HEK293 (cell line): Measurements from ENCODE around the gene RPS18.

Experiments
- CTCF ChIA-PET: fragments of 350-600 bp; formaldehyde crosslinking; extraction: SDS; loops from one replicate; lab custom pipeline; 2021; ENCODE audit warnings: antibody characterized with exemption; lab: Yijun Ruan, JAX
- POLR2A ChIA-PET: fragments of 300-600 bp; formaldehyde crosslinking; extraction: SDS; loops from one replicate; lab custom pipeline; 2020; ENCODE audit warnings: antibody characterized with exemption, inconsistent platforms; lab: Yijun Ruan, JAX
- H3K27ac ChIP-seq: fragments of 200-500 bp; sonication (Bioruptor generic); 2 replicates; pipeline ENCODE4 v1.5.1; 2014; ENCODE audit warnings: low read depth, low read length, control low read depth, inconsistent platforms; ENCODE audit errors: extremely low read depth
- H3K36me3 ChIP-seq, 2 experiments: fragments of 200-500 bp in 1 of 2; sonication (Bioruptor generic) in 1 of 2; 1 replicate in 1 of 2; 2 replicates in 1 of 2; pipeline ENCODE4 v1.5.1; 2014 to 2017; ENCODE audit warnings: inconsistent platforms in 2 of 2, low read length in 2 of 2; ENCODE audit not compliant: control insufficient read depth in 2 of 2, insufficient read depth in 1 of 2
- H3K4me1 ChIP-seq: fragments of 200-500 bp; sonication (Bioruptor generic); 2 replicates; pipeline ENCODE4 v1.5.1; 2014; ENCODE audit warnings: mild to moderate bottlenecking, low read length, inconsistent platforms; ENCODE audit not compliant: control insufficient read depth, insufficient read depth
- H3K4me3 ChIP-seq: 2 replicates; pipeline ENCODE4 v1.5.1; 2011; ENCODE audit warnings: low read depth, mild to moderate bottlenecking, control low read depth, low read length, moderate library complexity
- H3K9me3 ChIP-seq: fragments of 200-500 bp; sonication (Bioruptor generic); 2 replicates; pipeline ENCODE4 v1.5.1; 2014; ENCODE audit warnings: low read depth, low read length, inconsistent platforms; ENCODE audit not compliant: control insufficient read depth, insufficient read depth
- BCL11A ChIP-seq: fragments of 450-650 bp; formaldehyde crosslinking; IDR thresholded peaks from 2 replicates; pipeline ENCODE4 v1.5.1; 2016; ENCODE audit warnings: low read depth, missing biosample characterization, missing genetic modification characterization
- BCL11B ChIP-seq: fragments of 450-650 bp; formaldehyde crosslinking; IDR thresholded peaks from 2 replicates; pipeline ENCODE4 v1.5.1; 2016; ENCODE audit warnings: low read depth, missing biosample characterization, missing genetic modification characterization
- SP3 ChIP-seq: fragments of 450-650 bp; formaldehyde crosslinking; IDR thresholded peaks from 2 replicates; pipeline ENCODE4 v1.5.1; 2016; ENCODE audit warnings: missing biosample characterization, missing genetic modification characterization
- ZBTB17 ChIP-seq: fragments of 450-650 bp; formaldehyde crosslinking; IDR thresholded peaks from 2 replicates; pipeline ENCODE4 v1.5.1; 2016; ENCODE audit warnings: missing biosample characterization, missing genetic modification characterization
- ZNF112 ChIP-seq: fragments of 450-650 bp; formaldehyde crosslinking; IDR thresholded peaks from 2 replicates; pipeline ENCODE4 v1.5.0; 2017; ENCODE audit warnings: missing biosample characterization, missing genetic modification characterization
- ZNF169 ChIP-seq: fragments of 450-650 bp; formaldehyde crosslinking; IDR thresholded peaks from 2 replicates; pipeline ENCODE4 v1.5.1; 2016; ENCODE audit warnings: missing biosample characterization, missing genetic modification characterization
- ZNF433 ChIP-seq: fragments of 450-650 bp; formaldehyde crosslinking; IDR thresholded peaks from 2 replicates; pipeline ENCODE4 v1.5.1; 2016; ENCODE audit warnings: missing biosample characterization, missing genetic modification characterization, low read depth
- ZNF560 ChIP-seq: fragments of 450-650 bp; formaldehyde crosslinking; IDR thresholded peaks from 2 replicates; pipeline ENCODE4 v1.5.1; 2017; ENCODE audit warnings: missing biosample characterization, missing genetic modification characterization, borderline replicate concordance
- ZNF561 ChIP-seq: fragments of 450-650 bp; IDR thresholded peaks from 2 replicates; pipeline ENCODE4 v1.5.1; 2018; ENCODE audit warnings: missing biosample characterization, missing genetic modification characterization, borderline replicate concordance
- ZNF629 ChIP-seq: fragments of 450-650 bp; formaldehyde crosslinking; IDR thresholded peaks from 2 replicates; pipeline ENCODE4 v1.5.1; 2017; ENCODE audit warnings: missing biosample characterization, missing genetic modification characterization
- ZNF677 ChIP-seq: fragments of 450-650 bp; IDR thresholded peaks from 2 replicates; pipeline ENCODE4 v1.5.0; 2018; ENCODE audit warnings: missing biosample characterization, mild to moderate bottlenecking, missing genetic modification characterization, moderate library complexity
- ZNF776 ChIP-seq: fragments of 450-650 bp; formaldehyde crosslinking; IDR thresholded peaks from 2 replicates; pipeline ENCODE4 v1.5.0; 2017; ENCODE audit warnings: missing biosample characterization, missing genetic modification characterization, borderline replicate concordance
- TF ChIP-seq, protein P1 (sequence below): fragments of 450-650 bp; formaldehyde crosslinking; IDR thresholded peaks from 2 replicates; pipeline ENCODE4 v1.5.1; 2016; ENCODE audit warnings: missing biosample characterization, missing genetic modification characterization
- TF ChIP-seq, protein P2 (sequence below): fragments of 450-650 bp; formaldehyde crosslinking; IDR thresholded peaks from 2 replicates; pipeline ENCODE4 v1.5.1; 2017; ENCODE audit warnings: missing biosample characterization, missing genetic modification characterization
- TF ChIP-seq, protein P3 (sequence below): fragments of 450-650 bp; formaldehyde crosslinking; IDR thresholded peaks from 2 replicates; pipeline ENCODE4 v1.5.1; 2016; ENCODE audit warnings: missing biosample characterization, missing genetic modification characterization
- TF ChIP-seq, protein P4 (sequence below): fragments of 450-650 bp; IDR thresholded peaks from 2 replicates; pipeline ENCODE4 v1.5.1; 2018; ENCODE audit warnings: missing biosample characterization, mild to moderate bottlenecking, missing genetic modification characterization
- TF ChIP-seq, protein P5 (sequence below): fragments of 450-650 bp; formaldehyde crosslinking; conservative IDR thresholded peaks from 2 replicates; pipeline ENCODE4 v1.5.1; 2016; ENCODE audit warnings: low read depth, missing biosample characterization, missing genetic modification characterization
- TF ChIP-seq, protein P6 (sequence below): fragments of 450-650 bp; formaldehyde crosslinking; IDR thresholded peaks from 2 replicates; pipeline ENCODE4 v1.5.1; 2016; ENCODE audit warnings: missing biosample characterization, missing genetic modification characterization, low read depth

RPS18 gene

DNA sequence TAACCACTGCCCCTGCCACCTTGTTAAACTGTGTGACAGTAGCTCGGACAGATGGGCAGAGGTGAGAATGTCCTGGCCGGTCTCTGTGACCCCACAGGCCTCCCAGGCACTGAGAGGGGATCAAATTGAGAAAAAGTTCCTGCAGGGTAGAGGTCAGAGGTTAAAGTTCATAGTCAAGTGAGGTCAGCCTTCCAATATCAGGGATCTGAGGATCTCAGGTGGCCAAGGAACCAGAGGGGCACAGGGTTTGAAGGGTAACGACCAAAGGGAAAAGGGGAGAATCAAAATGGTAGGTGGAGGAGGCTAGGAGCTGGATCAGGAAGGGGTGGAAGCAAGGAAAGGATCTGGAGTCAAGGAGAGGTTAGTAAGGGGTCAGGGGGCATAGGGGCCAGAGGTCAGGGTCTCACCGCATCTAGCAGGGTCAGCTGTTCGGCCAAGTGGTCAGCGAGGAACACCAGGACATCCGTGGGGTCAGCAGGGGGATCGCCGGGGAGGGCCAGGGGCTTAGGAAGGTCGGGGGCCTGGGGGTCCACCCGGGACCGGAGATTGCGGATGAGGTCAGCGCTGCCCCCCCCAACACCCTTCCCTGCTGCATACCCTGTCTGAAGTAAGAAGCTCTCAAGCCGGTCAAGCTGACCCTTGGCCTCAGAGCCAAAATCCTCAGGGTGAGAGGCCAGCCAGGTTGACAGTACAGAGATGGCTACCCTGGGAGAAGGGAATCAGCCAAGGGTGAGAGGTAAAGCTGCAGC, 23.9 kb downstream of the RPS18 start:
- TF ChIP-seq, protein P1, sequence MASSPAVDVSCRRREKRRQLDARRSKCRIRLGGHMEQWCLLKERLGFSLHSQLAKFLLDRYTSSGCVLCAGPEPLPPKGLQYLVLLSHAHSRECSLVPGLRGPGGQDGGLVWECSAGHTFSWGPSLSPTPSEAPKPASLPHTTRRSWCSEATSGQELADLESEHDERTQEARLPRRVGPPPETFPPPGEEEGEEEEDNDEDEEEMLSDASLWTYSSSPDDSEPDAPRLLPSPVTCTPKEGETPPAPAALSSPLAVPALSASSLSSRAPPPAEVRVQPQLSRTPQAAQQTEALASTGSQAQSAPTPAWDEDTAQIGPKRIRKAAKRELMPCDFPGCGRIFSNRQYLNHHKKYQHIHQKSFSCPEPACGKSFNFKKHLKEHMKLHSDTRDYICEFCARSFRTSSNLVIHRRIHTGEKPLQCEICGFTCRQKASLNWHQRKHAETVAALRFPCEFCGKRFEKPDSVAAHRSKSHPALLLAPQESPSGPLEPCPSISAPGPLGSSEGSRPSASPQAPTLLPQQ (tag by site-specific recombination) = no peak
- TF ChIP-seq ZNF169 (tag by site-specific recombination) = no peak
- TF ChIP-seq ZNF629 (tag by site-specific recombination) = no peak
- TF ChIP-seq SP3 = no peak
- TF ChIP-seq, protein P2, sequence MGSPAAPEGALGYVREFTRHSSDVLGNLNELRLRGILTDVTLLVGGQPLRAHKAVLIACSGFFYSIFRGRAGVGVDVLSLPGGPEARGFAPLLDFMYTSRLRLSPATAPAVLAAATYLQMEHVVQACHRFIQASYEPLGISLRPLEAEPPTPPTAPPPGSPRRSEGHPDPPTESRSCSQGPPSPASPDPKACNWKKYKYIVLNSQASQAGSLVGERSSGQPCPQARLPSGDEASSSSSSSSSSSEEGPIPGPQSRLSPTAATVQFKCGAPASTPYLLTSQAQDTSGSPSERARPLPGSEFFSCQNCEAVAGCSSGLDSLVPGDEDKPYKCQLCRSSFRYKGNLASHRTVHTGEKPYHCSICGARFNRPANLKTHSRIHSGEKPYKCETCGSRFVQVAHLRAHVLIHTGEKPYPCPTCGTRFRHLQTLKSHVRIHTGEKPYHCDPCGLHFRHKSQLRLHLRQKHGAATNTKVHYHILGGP (tag by site-specific recombination) = no peak
- TF ChIP-seq BCL11B (tag by site-specific recombination) = peak; percentile 98
- no peak for TF ChIP-seq ZNF112
- TF ChIP-seq BCL11A (tag by site-specific recombination) = peak; percentile 90
- TF ChIP-seq ZNF561 (tag by site-specific recombination) = no peak
- TF ChIP-seq, protein P3, sequence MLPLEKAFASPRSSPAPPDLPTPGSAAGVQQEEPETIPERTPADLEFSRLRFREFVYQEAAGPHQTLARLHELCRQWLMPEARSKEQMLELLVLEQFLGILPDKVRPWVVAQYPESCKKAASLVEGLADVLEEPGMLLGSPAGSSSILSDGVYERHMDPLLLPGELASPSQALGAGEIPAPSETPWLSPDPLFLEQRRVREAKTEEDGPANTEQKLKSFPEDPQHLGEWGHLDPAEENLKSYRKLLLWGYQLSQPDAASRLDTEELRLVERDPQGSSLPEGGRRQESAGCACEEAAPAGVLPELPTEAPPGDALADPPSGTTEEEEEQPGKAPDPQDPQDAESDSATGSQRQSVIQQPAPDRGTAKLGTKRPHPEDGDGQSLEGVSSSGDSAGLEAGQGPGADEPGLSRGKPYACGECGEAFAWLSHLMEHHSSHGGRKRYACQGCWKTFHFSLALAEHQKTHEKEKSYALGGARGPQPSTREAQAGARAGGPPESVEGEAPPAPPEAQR (tag by site-specific recombination) = no peak
- TF ChIP-seq, protein P4, sequence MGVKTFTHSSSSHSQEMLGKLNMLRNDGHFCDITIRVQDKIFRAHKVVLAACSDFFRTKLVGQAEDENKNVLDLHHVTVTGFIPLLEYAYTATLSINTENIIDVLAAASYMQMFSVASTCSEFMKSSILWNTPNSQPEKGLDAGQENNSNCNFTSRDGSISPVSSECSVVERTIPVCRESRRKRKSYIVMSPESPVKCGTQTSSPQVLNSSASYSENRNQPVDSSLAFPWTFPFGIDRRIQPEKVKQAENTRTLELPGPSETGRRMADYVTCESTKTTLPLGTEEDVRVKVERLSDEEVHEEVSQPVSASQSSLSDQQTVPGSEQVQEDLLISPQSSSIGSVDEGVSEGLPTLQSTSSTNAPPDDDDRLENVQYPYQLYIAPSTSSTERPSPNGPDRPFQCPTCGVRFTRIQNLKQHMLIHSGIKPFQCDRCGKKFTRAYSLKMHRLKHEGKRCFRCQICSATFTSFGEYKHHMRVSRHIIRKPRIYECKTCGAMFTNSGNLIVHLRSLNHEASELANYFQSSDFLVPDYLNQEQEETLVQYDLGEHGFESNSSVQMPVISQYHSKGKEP (tag by site-specific recombination) = no peak
- no peak for TF ChIP-seq ZBTB17 (tag by site-specific recombination)
- no peak for TF ChIP-seq ZNF560 (tag by site-specific recombination)
- TF ChIP-seq, protein P5, sequence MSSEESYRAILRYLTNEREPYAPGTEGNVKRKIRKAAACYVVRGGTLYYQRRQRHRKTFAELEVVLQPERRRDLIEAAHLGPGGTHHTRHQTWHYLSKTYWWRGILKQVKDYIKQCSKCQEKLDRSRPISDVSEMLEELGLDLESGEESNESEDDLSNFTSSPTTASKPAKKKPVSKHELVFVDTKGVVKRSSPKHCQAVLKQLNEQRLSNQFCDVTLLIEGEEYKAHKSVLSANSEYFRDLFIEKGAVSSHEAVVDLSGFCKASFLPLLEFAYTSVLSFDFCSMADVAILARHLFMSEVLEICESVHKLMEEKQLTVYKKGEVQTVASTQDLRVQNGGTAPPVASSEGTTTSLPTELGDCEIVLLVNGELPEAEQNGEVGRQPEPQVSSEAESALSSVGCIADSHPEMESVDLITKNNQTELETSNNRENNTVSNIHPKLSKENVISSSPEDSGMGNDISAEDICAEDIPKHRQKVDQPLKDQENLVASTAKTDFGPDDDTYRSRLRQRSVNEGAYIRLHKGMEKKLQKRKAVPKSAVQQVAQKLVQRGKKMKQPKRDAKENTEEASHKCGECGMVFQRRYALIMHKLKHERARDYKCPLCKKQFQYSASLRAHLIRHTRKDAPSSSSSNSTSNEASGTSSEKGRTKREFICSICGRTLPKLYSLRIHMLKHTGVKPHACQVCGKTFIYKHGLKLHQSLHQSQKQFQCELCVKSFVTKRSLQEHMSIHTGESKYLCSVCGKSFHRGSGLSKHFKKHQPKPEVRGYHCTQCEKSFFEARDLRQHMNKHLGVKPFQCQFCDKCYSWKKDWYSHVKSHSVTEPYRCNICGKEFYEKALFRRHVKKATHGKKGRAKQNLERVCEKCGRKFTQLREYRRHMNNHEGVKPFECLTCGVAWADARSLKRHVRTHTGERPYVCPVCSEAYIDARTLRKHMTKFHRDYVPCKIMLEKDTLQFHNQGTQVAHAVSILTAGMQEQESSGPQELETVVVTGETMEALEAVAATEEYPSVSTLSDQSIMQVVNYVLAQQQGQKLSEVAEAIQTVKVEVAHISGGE (tag by site-specific recombination) = no peak
- no peak for TF ChIP-seq ZNF433 (tag by site-specific recombination)
- TF ChIP-seq, protein P6, sequence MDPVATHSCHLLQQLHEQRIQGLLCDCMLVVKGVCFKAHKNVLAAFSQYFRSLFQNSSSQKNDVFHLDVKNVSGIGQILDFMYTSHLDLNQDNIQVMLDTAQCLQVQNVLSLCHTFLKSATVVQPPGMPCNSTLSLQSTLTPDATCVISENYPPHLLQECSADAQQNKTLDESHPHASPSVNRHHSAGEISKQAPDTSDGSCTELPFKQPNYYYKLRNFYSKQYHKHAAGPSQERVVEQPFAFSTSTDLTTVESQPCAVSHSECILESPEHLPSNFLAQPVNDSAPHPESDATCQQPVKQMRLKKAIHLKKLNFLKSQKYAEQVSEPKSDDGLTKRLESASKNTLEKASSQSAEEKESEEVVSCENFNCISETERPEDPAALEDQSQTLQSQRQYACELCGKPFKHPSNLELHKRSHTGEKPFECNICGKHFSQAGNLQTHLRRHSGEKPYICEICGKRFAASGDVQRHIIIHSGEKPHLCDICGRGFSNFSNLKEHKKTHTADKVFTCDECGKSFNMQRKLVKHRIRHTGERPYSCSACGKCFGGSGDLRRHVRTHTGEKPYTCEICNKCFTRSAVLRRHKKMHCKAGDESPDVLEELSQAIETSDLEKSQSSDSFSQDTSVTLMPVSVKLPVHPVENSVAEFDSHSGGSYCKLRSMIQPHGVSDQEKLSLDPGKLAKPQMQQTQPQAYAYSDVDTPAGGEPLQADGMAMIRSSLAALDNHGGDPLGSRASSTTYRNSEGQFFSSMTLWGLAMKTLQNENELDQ = no peak
- no peak for TF ChIP-seq ZNF776
- TF ChIP-seq ZNF677 (tag by site-specific recombination) = no peak
- TF ChIP-seq, all 188 proteins: peak for 2
- CTCF ChIA-PET = interaction anchor here (0.6 to 1.3 kb wide), 5 partner anchors 7 to 145 kb away, joined by 3 to 4 read pairs (median 3); partner anchors contain the start of gene WDR46
- H3K4me3 ChIP-seq = no peak overlapping the region
- H3K9me3 ChIP-seq = no peaks in the 10 kb centered on the region
- H3K4me1 ChIP-seq = no peaks in the 10 kb centered on the region
- peaks cover 0 to 54% of the 10 kb centered on the region in 2 experiments; a peak in 2 of 3 replicates for H3K36me3 ChIP-seq
- H3K27ac ChIP-seq = no peak overlapping the region
- POLR2A ChIA-PET = interaction anchor here (1.5 to 2.4 kb wide), 3 partner anchors 15 to 19 kb away, joined by 5 to 8 read pairs (median 7); partner anchors contain the start of genes B3GALT4 and TAPBP
